Immature natural killer cell (primary cell): Measurements from ENCODE around the gene CHST8. TPM values are rescaled to one million over a fixed set of nuclear protein-coding genes. Genes with fewer than 3 reads are reported as not detected.
A peak's percentile ranks its signal among the peaks of the same experiment; 100 is the strongest.

ENCODE experiments used
- DNase-seq, 3 donors: peaks; one replicate each; pipeline ENCODE4 v3.0.0; 2022; ENCODE audit warnings: mixed read lengths in 1 of 3
- H3K27ac Mint-ChIP-seq, 6 donors: one replicate each; pipeline ENCODE4 v1.8.0; 2020; ENCODE audit warnings: mixed read lengths in 6 of 6, mild to moderate bottlenecking in 5 of 6, inconsistent platforms in 4 of 6, moderate library complexity in 3 of 6
- H3K27me3 Mint-ChIP-seq, 3 donors: one replicate each; pipeline ENCODE4 v1.8.0; 2020 to 2021; ENCODE audit warnings: low read depth in 3 of 3, mild to moderate bottlenecking in 3 of 3, mixed read lengths in 3 of 3, moderate library complexity in 3 of 3, inconsistent platforms in 1 of 3
- H3K36me3 Mint-ChIP-seq, 3 donors: one replicate each; pipeline ENCODE4 v1.8.0; 2020; ENCODE audit warnings: mixed read lengths in 3 of 3, inconsistent platforms in 2 of 3, mild to moderate bottlenecking in 2 of 3
- H3K4me1 Mint-ChIP-seq, 2 donors: one replicate each; pipeline ENCODE4 v1.8.0; 2020; ENCODE audit warnings: inconsistent platforms in 2 of 2, mild to moderate bottlenecking in 2 of 2, mixed read lengths in 2 of 2, moderate library complexity in 1 of 2
- H3K4me3 Mint-ChIP-seq, 5 donors: one replicate each; pipeline ENCODE4 v1.8.0; 2020; ENCODE audit warnings: mild to moderate bottlenecking in 5 of 5, mixed read lengths in 5 of 5, inconsistent platforms in 3 of 5, moderate library complexity in 3 of 5
- H3K9me3 Mint-ChIP-seq, 6 donors: one replicate each; pipeline ENCODE4 v1.8.0; 2020; ENCODE audit warnings: mild to moderate bottlenecking in 6 of 6, mixed read lengths in 6 of 6, inconsistent platforms in 4 of 6, moderate library complexity in 3 of 6
- polyA plus RNA-seq, 3 donors: library from polyadenylated mRNA; unstranded; fragments of 300-500 nt; fragmentation: Illumina TruSeq; gene quantifications; one replicate each; pipeline ENCODE4 v1.2.3, GENCODE V29; 2021

The CHST8 gene
- polyA plus RNA-seq, 3 donors from 2014 or later = not detected

DNA sequence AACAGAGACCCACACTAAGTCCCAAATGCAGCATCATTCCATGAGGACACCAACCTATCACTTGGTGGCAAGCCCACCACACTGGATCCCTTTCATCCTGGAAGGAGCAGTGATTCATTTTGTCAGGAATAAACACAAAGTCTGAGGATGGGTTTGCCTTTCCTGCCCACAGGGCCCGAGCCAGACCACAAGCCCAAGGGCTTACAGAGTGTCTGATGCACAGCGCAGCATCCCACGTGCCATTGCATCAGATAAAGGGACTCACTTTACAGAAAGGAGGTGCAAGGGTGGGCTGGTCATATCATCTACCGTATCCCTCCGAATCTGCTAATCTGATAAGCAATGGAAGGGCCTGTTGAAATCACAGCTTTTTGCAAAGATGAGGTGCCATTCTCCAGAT lies 162.7 kb downstream of the CHST8 start:
- peaks cover 7 to 23% (median 12%) of the 10 kb centered on the region in 3 donors for H3K27me3 Mint-ChIP-seq
- H3K4me3 Mint-ChIP-seq = no peak overlapping the region
- no peaks in the 10 kb centered on the region for H3K9me3 Mint-ChIP-seq
- no peaks in the 10 kb centered on the region for H3K4me1 Mint-ChIP-seq
- no peak for DNase-seq
- no peaks in the 10 kb centered on the region for H3K36me3 Mint-ChIP-seq
- H3K27ac Mint-ChIP-seq = no peak overlapping the region

- H3K27me3 Mint-ChIP-seq = peaks cover 4 to 18% (median 9%) of the 10 kb centered on the region in 3 donors
These were observed 164.0 kb downstream of the CHST8 start for GRCh38 chr19:33785795-33786194.

GRCh38 chr19:33788676-33789075 lies 166.9 kb downstream of the CHST8 start:
- Mint-ChIP-seq H3K27ac (no peak overlapping the region), H3K4me1 (no peaks in the 10 kb centered on the region), H3K27me3 (peaks cover 8 to 9% (median 8%) of the 10 kb centered on the region in 3 donors), H3K36me3 (no peaks in the 10 kb centered on the region), H3K9me3 (no peaks in the 10 kb centered on the region), H3K4me3 (no peak overlapping the region)
- no peak for DNase-seq

More at GRCh38 chr19:33785795-33786194, 164.0 kb downstream of the CHST8 start:
- no peak overlapping the region for H3K27ac Mint-ChIP-seq
- no peaks in the 10 kb centered on the region for H3K4me1 Mint-ChIP-seq
- H3K9me3 Mint-ChIP-seq = no peaks in the 10 kb centered on the region
- DNase-seq = no peak
- H3K36me3 Mint-ChIP-seq = no peaks in the 10 kb centered on the region
- no peak overlapping the region for H3K4me3 Mint-ChIP-seq

DNA sequence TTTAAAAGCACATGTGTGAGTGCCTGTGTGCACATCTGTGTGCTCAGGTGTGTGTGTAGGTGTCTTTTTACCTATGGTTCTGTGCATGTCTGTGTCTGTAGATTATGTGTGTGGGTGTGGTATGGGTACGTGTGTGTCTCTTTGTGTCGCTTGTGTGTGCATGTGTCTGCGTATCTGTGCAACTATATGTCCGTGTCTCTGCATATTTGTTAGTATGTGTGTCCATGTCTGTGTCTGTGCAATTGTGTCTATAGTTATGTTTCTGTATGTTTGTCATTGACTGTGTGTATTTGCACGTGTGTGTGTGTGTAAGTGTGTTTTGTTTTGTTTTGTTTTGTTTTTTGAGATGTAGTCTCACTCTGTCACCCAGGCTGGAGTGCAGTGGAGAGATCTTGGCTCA lies 167.6 kb downstream of the CHST8 start:
- no peak for DNase-seq
- no peaks in the 10 kb centered on the region for H3K9me3 Mint-ChIP-seq
- H3K4me1 Mint-ChIP-seq = no peaks in the 10 kb centered on the region
- no peak overlapping the region for H3K27ac Mint-ChIP-seq
- H3K36me3 Mint-ChIP-seq = no peaks in the 10 kb centered on the region
- peaks cover 8 to 9% (median 8%) of the 10 kb centered on the region in 3 donors for H3K27me3 Mint-ChIP-seq
- H3K4me3 Mint-ChIP-seq = no peak overlapping the region

DNA sequence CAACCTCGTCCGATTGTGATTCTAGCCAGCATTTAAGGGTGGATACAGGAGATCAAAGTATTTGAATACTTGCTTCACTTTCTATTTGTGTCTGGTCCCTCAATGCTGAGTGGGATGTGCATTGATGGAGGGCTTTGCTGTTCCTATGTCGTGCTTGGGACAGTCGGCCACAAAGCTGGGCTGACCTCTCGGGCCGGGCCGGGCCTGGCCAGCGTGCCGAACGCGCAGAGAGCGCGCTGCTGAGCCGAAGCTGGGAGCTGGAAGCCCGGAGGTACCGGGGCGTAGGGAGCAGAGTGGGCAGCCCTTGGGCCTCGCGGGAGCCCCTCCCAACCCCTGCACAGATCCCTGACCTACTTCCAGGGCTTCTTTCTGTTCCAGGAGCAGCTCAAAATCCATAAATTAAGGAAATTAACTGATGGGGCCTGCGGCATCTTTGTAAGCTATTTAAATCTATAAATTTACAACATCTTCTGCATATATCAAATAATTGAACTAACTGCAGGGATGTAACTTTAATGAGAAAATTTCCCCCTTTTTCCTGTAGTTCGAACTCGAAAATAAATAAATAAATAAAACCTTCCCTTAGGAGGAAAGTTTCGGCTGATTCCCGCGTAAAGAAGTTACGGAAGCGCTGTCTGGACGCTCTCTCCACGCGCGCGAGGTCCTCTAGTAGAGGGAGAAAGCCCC lies 173.1 kb downstream of the CHST8 start:
- H3K4me1 Mint-ChIP-seq = peaks cover 0 to 6% of the 10 kb centered on the region in 2 donors
- DNase-seq = no peak
- H3K27ac Mint-ChIP-seq = no peak overlapping the region
- peak overlapping the region; percentile 50 to 78 (median 56) for H3K4me3 Mint-ChIP-seq
- no peaks in the 10 kb centered on the region for H3K9me3 Mint-ChIP-seq
- H3K27me3 Mint-ChIP-seq = peaks cover 3 to 11% (median 11%) of the 10 kb centered on the region in 3 donors
- H3K36me3 Mint-ChIP-seq = no peaks in the 10 kb centered on the region

GRCh38 chr19:33795370-33796163 lies 173.8 kb downstream of the CHST8 start:
- peaks cover 2 to 12% (median 11%) of the 10 kb centered on the region in 3 donors for H3K27me3 Mint-ChIP-seq
- peak; percentile 8 to 27 (median 22) for DNase-seq
- no peaks in the 10 kb centered on the region for H3K9me3 Mint-ChIP-seq
- peak overlapping the region; percentile 54 to 78 (median 71) for H3K4me3 Mint-ChIP-seq
- no peaks in the 10 kb centered on the region for H3K36me3 Mint-ChIP-seq
- H3K27ac Mint-ChIP-seq = no peak overlapping the region
- peaks cover 0 to 6% of the 10 kb centered on the region in 2 donors for H3K4me1 Mint-ChIP-seq

DNA sequence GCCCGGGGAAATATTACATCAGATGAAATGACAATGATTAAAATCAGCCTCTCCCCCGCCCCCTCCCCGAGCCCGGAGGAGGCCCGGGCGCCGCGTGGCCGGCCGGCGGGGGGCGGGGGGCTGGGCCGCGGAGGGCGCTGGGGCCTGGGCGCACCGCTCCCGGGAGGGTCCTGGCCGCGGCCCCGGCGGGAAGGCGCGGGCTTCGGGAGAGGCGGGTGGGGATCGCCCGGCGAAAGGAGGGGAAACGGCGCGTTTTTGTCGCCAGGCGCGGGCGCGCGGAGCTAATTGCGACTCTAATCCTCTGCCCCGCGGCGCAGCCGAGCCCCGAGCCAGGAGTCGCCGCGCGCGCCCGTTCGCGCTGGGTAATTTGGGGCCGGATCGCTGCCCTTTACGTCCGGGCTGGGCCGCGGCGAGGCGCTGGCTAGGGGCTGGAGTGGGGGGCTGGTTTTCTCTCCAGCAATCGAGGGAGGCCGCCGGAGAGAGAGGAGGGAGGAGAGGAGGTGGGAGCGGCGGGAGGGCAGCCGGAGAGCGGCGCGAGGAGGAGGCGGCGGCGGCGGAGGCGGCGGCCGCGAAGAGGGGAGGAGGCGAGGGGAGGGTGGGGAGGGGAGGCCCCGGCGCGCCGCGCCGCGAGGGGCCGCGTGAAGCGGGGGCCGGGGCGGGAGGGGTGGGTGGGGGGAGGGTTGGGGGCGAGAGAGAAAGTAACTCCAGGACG lies 174.6 kb downstream of the CHST8 start, which contains the start of gene KCTD15:
TSS of gene KCTD15 (plus strand) at position 707 of the 712 bp plus-strand sequence. CDS start 3,585 bp downstream, outside the sequence.
- no peak within 1 kb of the TSS for H3K27ac Mint-ChIP-seq
- H3K9me3 Mint-ChIP-seq = no peaks in the 10 kb centered on the region
- H3K36me3 Mint-ChIP-seq = no peaks in the 10 kb centered on the region
- no peak for DNase-seq
- H3K4me3 Mint-ChIP-seq = peak within 1 kb of the TSS; percentile 69 to 86 (median 72)
- peaks cover 2 to 12% (median 9%) of the 10 kb centered on the region in 3 donors for H3K27me3 Mint-ChIP-seq
- H3K4me1 Mint-ChIP-seq = peaks cover 0 to 6% of the 10 kb centered on the region in 2 donors

GRCh38 chr19:33797802-33798671 lies 176.3 kb downstream of the CHST8 start:
- H3K9me3 Mint-ChIP-seq = no peaks in the 10 kb centered on the region
- peaks cover 2 to 12% (median 8%) of the 10 kb centered on the region in 3 donors for H3K27me3 Mint-ChIP-seq
- H3K36me3 Mint-ChIP-seq = no peaks in the 10 kb centered on the region
- peak overlapping the region; percentile 69 to 86 (median 72) for H3K4me3 Mint-ChIP-seq
- peaks cover 0 to 6% of the 10 kb centered on the region in 2 donors for H3K4me1 Mint-ChIP-seq
- DNase-seq = no peak
- no peak overlapping the region for H3K27ac Mint-ChIP-seq

- peak overlapping the region; percentile 21 to 65 (median 55) for H3K4me3 Mint-ChIP-seq
- no peak for DNase-seq
- H3K36me3 Mint-ChIP-seq = no peaks in the 10 kb centered on the region
- H3K9me3 Mint-ChIP-seq = no peaks in the 10 kb centered on the region
- peaks cover 5 to 12% (median 6%) of the 10 kb centered on the region in 3 donors for H3K27me3 Mint-ChIP-seq
- no peak overlapping the region for H3K27ac Mint-ChIP-seq
- H3K4me1 Mint-ChIP-seq = peaks cover 0 to 6% of the 10 kb centered on the region in 2 donors
These were observed 176.9 kb downstream of the CHST8 start for GRCh38 chr19:33798681-33799111.

DNA sequence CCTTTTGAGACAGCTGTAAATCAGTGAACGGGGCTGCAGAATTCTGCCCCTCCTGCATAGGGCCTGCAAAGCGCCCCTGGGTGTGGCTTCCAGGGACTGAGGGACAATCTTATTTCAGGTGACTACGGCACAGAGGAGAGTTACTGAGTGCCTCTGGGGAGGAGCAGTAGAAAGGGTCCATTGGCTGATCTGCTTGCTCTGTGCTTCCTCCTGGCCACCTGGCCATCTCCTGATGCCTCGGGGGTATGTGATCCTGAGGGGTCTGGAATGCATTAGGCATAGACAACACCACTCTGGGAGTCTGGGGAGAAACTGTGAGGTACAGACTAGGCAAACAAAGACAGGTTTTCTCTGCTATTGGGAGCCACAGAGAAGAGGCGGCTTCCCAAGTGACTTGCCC lies 177.7 kb downstream of the CHST8 start:
- peaks cover 5 to 12% (median 6%) of the 10 kb centered on the region in 3 donors for H3K27me3 Mint-ChIP-seq
- peaks cover 0 to 6% of the 10 kb centered on the region in 2 donors for H3K4me1 Mint-ChIP-seq
- no peaks in the 10 kb centered on the region for H3K9me3 Mint-ChIP-seq
- no peak for DNase-seq
- no peak overlapping the region for H3K27ac Mint-ChIP-seq
- H3K4me3 Mint-ChIP-seq = no peak overlapping the region
- H3K36me3 Mint-ChIP-seq = no peaks in the 10 kb centered on the region

DNA sequence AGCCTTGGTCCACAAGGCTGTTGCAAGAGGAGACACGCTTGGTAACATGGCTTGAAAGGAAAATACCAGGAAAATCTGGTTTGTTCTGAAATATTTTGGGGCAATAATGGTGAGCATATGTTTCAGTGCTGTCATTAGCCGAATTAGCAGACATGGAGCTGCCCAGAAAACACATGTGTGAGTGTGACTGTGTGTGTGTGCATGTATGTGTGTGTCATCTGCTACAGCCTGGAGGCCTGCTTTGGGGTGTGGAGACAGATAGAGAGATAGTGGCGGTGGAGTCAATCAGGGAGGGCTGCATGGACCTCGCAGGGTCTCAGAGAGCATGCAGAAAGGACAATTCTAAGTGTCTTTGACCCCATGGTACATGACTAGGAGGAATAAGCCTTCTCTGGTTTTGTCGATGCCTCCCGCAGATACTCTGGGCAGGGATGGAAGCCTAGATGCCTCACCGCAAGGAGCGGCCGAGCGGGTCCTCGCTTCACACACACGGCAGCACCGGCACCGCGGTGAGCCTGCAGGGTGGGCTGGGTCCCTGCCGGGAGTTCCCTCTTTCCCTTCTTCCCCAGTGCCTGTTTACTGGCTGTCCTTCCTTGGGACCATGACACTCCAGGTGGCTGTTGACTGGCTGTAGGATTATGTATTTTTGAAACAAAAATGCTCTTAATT lies 178.4 kb downstream of the CHST8 start:
- Mint-ChIP-seq H3K4me1 (peaks cover 0 to 4% of the 10 kb centered on the region in 2 donors), H3K27me3 (peaks cover 4 to 12% (median 5%) of the 10 kb centered on the region in 3 donors), H3K4me3 (no peak overlapping the region), H3K9me3 (no peaks in the 10 kb centered on the region), H3K27ac (no peak overlapping the region), H3K36me3 (no peaks in the 10 kb centered on the region)
- DNase-seq = no peak

DNA sequence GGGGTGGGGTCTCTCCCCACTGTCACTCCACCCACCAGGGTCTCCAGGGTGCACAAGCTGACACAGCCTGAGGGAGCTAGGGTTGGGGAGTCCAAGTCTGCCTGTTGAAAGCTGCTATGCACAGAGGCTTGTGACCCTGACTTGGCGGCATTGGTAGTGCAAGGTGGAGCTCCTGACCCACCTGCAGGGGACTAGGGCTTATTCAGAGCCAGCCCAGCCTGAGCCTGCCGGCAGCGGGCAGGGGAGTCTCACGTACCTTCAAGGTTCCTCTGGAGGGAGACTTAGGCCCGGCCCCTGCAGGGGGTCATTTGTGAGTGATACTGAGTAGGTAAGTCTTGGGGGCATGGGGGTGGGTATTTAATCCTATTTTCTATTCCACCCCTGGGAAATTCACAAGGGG lies 179.7 kb downstream of the CHST8 start:
- Mint-ChIP-seq H3K27ac (no peak overlapping the region), H3K4me3 (no peak overlapping the region), H3K9me3 (no peaks in the 10 kb centered on the region), H3K36me3 (no peaks in the 10 kb centered on the region), H3K4me1 (peaks cover 0 to 4% of the 10 kb centered on the region in 2 donors), H3K27me3 (peaks cover 4 to 12% (median 5%) of the 10 kb centered on the region in 3 donors)
- no peak for DNase-seq
